HEK293 (cell line): ENCODE measurements around the gene NFATC1.

Experiments used
- CTCF ChIA-PET: fragments of 350-600 bp; formaldehyde crosslinking; extraction: SDS; loops from one replicate; lab custom pipeline; 2021; ENCODE audit warnings: antibody characterized with exemption; lab: Yijun Ruan, JAX
- POLR2A ChIA-PET: fragments of 300-600 bp; formaldehyde crosslinking; extraction: SDS; loops from one replicate; lab custom pipeline; 2020; ENCODE audit warnings: antibody characterized with exemption, inconsistent platforms; lab: Yijun Ruan, JAX
- H3K27ac ChIP-seq: fragments of 200-500 bp; sonication (Bioruptor generic); 2 replicates; pipeline ENCODE4 v1.5.1; 2014; ENCODE audit warnings: low read depth, low read length, control low read depth, inconsistent platforms; ENCODE audit errors: extremely low read depth
- H3K36me3 ChIP-seq, 2 experiments: fragments of 200-500 bp in 1 of 2; sonication (Bioruptor generic) in 1 of 2; 1 replicate in 1 of 2; 2 replicates in 1 of 2; pipeline ENCODE4 v1.5.1; 2014 to 2017; ENCODE audit warnings: inconsistent platforms in 2 of 2, low read length in 2 of 2; ENCODE audit not compliant: control insufficient read depth in 2 of 2, insufficient read depth in 1 of 2
- H3K4me1 ChIP-seq: fragments of 200-500 bp; sonication (Bioruptor generic); 2 replicates; pipeline ENCODE4 v1.5.1; 2014; ENCODE audit warnings: mild to moderate bottlenecking, low read length, inconsistent platforms; ENCODE audit not compliant: control insufficient read depth, insufficient read depth
- H3K4me3 ChIP-seq: 2 replicates; pipeline ENCODE4 v1.5.1; 2011; ENCODE audit warnings: low read depth, mild to moderate bottlenecking, control low read depth, low read length, moderate library complexity
- H3K9me3 ChIP-seq: fragments of 200-500 bp; sonication (Bioruptor generic); 2 replicates; pipeline ENCODE4 v1.5.1; 2014; ENCODE audit warnings: low read depth, low read length, inconsistent platforms; ENCODE audit not compliant: control insufficient read depth, insufficient read depth
- KLF1 ChIP-seq: fragments of 450-650 bp; formaldehyde crosslinking; IDR thresholded peaks from 2 replicates; pipeline ENCODE4 v1.5.1; 2016; ENCODE audit warnings: missing biosample characterization, missing genetic modification characterization
- KLF7 ChIP-seq: fragments of 450-650 bp; formaldehyde crosslinking; IDR thresholded peaks from 2 replicates; pipeline ENCODE4 v1.5.1; 2016; ENCODE audit warnings: missing biosample characterization, missing genetic modification characterization, borderline replicate concordance
- PRDM4 ChIP-seq: fragments of 450-650 bp; formaldehyde crosslinking; IDR thresholded peaks from 2 replicates; pipeline ENCODE4 v1.5.1; 2017; ENCODE audit warnings: missing biosample characterization, missing genetic modification characterization
- REPIN1 ChIP-seq: fragments of 450-650 bp; formaldehyde crosslinking; IDR thresholded peaks from 2 replicates; pipeline ENCODE4 v1.5.1; 2017; ENCODE audit warnings: missing biosample characterization, missing genetic modification characterization, low read depth
- YY2 ChIP-seq: fragments of 450-650 bp; formaldehyde crosslinking; IDR thresholded peaks from 2 replicates; pipeline ENCODE4 v1.5.1; 2016; ENCODE audit warnings: missing biosample characterization, missing genetic modification characterization
- ZBTB11 ChIP-seq: fragments of 450-650 bp; formaldehyde crosslinking; conservative IDR thresholded peaks from 2 replicates; pipeline ENCODE4 v1.5.1; 2016; ENCODE audit warnings: low read depth, missing biosample characterization, missing genetic modification characterization
- ZBTB21 ChIP-seq: fragments of 450-650 bp; formaldehyde crosslinking; IDR thresholded peaks from 2 replicates; pipeline ENCODE4 v1.5.1; 2017; ENCODE audit warnings: missing biosample characterization, missing genetic modification characterization
- ZBTB48 ChIP-seq: fragments of 450-650 bp; formaldehyde crosslinking; IDR thresholded peaks from 2 replicates; pipeline ENCODE4 v1.5.1; 2016; ENCODE audit warnings: missing biosample characterization, missing genetic modification characterization
- ZNF121 ChIP-seq: fragments of 450-650 bp; formaldehyde crosslinking; IDR thresholded peaks from 2 replicates; pipeline ENCODE4 v1.5.1; 2016; ENCODE audit warnings: missing biosample characterization, missing genetic modification characterization
- ZNF157 ChIP-seq: fragments of 450-650 bp; formaldehyde crosslinking; IDR thresholded peaks from 2 replicates; pipeline ENCODE4 v1.5.1; 2016; ENCODE audit warnings: missing biosample characterization, missing genetic modification characterization
- ZNF16 ChIP-seq: fragments of 450-650 bp; formaldehyde crosslinking; IDR thresholded peaks from 2 replicates; pipeline ENCODE4 v1.5.1; 2016; ENCODE audit warnings: low read depth, missing biosample characterization, missing genetic modification characterization
- ZNF24 ChIP-seq: fragments of 450-650 bp; formaldehyde crosslinking; IDR thresholded peaks from 2 replicates; pipeline ENCODE4 v1.5.1; 2016; ENCODE audit warnings: missing biosample characterization, missing genetic modification characterization
- ZNF292 ChIP-seq: fragments of 450-650 bp; formaldehyde crosslinking; IDR thresholded peaks from 2 replicates; pipeline ENCODE4 v1.5.1; 2016; ENCODE audit warnings: low read depth, missing biosample characterization, missing genetic modification characterization, borderline replicate concordance
- ZNF324 ChIP-seq: fragments of 450-650 bp; formaldehyde crosslinking; IDR thresholded peaks from 2 replicates; pipeline ENCODE4 v1.5.1; 2016; ENCODE audit warnings: missing biosample characterization, missing genetic modification characterization
- ZNF404 ChIP-seq: fragments of 450-650 bp; formaldehyde crosslinking; IDR thresholded peaks from 2 replicates; pipeline ENCODE4 v1.5.1; 2017; ENCODE audit warnings: missing biosample characterization, missing genetic modification characterization
- ZNF449 ChIP-seq: fragments of 450-650 bp; formaldehyde crosslinking; IDR thresholded peaks from 2 replicates; pipeline ENCODE4 v1.5.1; 2017; ENCODE audit warnings: missing biosample characterization, mild to moderate bottlenecking, missing genetic modification characterization, moderate library complexity
- ZNF585B ChIP-seq: fragments of 450-650 bp; formaldehyde crosslinking; IDR thresholded peaks from 2 replicates; pipeline ENCODE4 v1.5.1; 2016; ENCODE audit warnings: missing biosample characterization, missing genetic modification characterization
- ZNF623 ChIP-seq: fragments of 450-650 bp; formaldehyde crosslinking; IDR thresholded peaks from 2 replicates; pipeline ENCODE4 v1.5.1; 2016; ENCODE audit warnings: missing biosample characterization, missing genetic modification characterization
- ZNF639 ChIP-seq: fragments of 450-650 bp; formaldehyde crosslinking; IDR thresholded peaks from 2 replicates; pipeline ENCODE4 v1.5.1; 2016; ENCODE audit warnings: missing biosample characterization, missing genetic modification characterization
- ZNF654 ChIP-seq: fragments of 450-650 bp; formaldehyde crosslinking; IDR thresholded peaks from 2 replicates; pipeline ENCODE4 v1.5.1; 2016; ENCODE audit warnings: low read depth, missing biosample characterization, missing genetic modification characterization
- ZNF692 ChIP-seq: fragments of 450-650 bp; formaldehyde crosslinking; IDR thresholded peaks from 2 replicates; pipeline ENCODE4 v1.5.1; 2016; ENCODE audit warnings: missing biosample characterization, missing genetic modification characterization
- ZNF776 ChIP-seq: fragments of 450-650 bp; formaldehyde crosslinking; IDR thresholded peaks from 2 replicates; pipeline ENCODE4 v1.5.0; 2017; ENCODE audit warnings: missing biosample characterization, missing genetic modification characterization, borderline replicate concordance
- ZNF792 ChIP-seq: fragments of 450-650 bp; formaldehyde crosslinking; IDR thresholded peaks from 2 replicates; pipeline ENCODE4 v1.5.1; 2016; ENCODE audit warnings: missing biosample characterization, missing genetic modification characterization
- ZSCAN23 ChIP-seq: fragments of 450-650 bp; formaldehyde crosslinking; IDR thresholded peaks from 2 replicates; pipeline ENCODE4 v1.5.1; 2016; ENCODE audit warnings: missing biosample characterization, missing genetic modification characterization

NFATC1 gene

GRCh38 chr18:79469309-79469708 lies 73.6 kb downstream of the NFATC1 start:
- ChIA-PET POLR2A (no interaction called here), CTCF (no interaction called here)
- Histone ChIP-seq H3K36me3 (peaks cover 0 to 16% of the 10 kb centered on the region in 2 experiments; a peak in 1 of 3 replicates), H3K27ac (no peak overlapping the region), H3K4me3 (no peak overlapping the region), H3K4me1 (no peaks in the 10 kb centered on the region), H3K9me3 (no peaks in the 10 kb centered on the region)
- TF ChIP-seq ZNF324 (no peak), ZNF449 (tag by site-specific recombination) (no peak), ZBTB21 (no peak), ZBTB48 (tag by site-specific recombination) (no peak), YY2 (no peak), KLF1 (tag by site-specific recombination) (no peak), REPIN1 (tag by site-specific recombination) (no peak), ZNF16 (no peak), ZNF654 (no peak), ZNF639 (tag by site-specific recombination) (no peak), ZBTB11 (no peak), ZNF623 (tag by site-specific recombination) (no peak), PRDM4 (tag by site-specific recombination) (no peak), ZNF24 (no peak), ZNF404 (tag by site-specific recombination) (no peak), ZNF792 (tag by site-specific recombination) (no peak)

GRCh38 chr18:79469751-79470505 lies 74.2 kb downstream of the NFATC1 start:
- POLR2A ChIA-PET, result no interaction called here
- Histone ChIP-seq H3K36me3 (peaks cover 0 to 16% of the 10 kb centered on the region in 2 experiments; a peak in 1 of 3 replicates), H3K4me1 (no peaks in the 10 kb centered on the region), H3K4me3 (no peak overlapping the region), H3K9me3 (no peaks in the 10 kb centered on the region), H3K27ac (no peak overlapping the region)
- TF ChIP-seq KLF7 (tag by site-specific recombination) (no peak), ZSCAN23 (tag by site-specific recombination) (no peak), ZNF292 (tag by site-specific recombination) (no peak), ZNF692 (tag by site-specific recombination) (no peak), ZNF585B (tag by site-specific recombination) (no peak), ZNF121 (no peak), ZNF157 (no peak), ZNF776 (tag by site-specific recombination) (no peak)
- CTCF ChIA-PET, result interaction anchor here (0.9 kb wide), 1 partner anchor 91 kb away, joined by 3 read pairs; no protein-coding TSS in a partner anchor
